NCI-H1417 (cell line): ENCODE data around the gene GNLY.
"Not testable (repeated sequence)": the region's sequence is repeated elsewhere in the genome, so short reads cannot be mapped to it uniquely, and the experiment has no call there.

Experiments used
- DNase-seq, 3 experiments: peaks; one replicate each; lab custom pipeline; 2025; lab: John Stamatoyannopoulos, UW

Gene GNLY

GRCh38 chr2:85665264-85665937, 28.8 kb upstream of the GNLY start:
- DNase-seq: no peak

GRCh38 chr2:85666016-85666415, 28.1 kb upstream of the GNLY start:
- DNase-seq: no peak

- no peak for DNase-seq
Measured at GRCh38 chr2:85666435-85667316, 27.5 kb upstream of the GNLY start.

GRCh38 chr2:85667561-85668008, 26.6 kb upstream of the GNLY start:
- no peak for DNase-seq

- peak; percentile 35 to 74 (median 68) for DNase-seq
Measured at GRCh38 chr2:85668009-85668856, 25.9 kb upstream of the GNLY start, which contains the start of gene SFTPB. SFTPB (minus strand) TSS chr2:85668199; CDS start chr2:85668183, 16 bp downstream.

- no peak for DNase-seq
Measured at GRCh38 chr2:85668857-85669142, 25.4 kb upstream of the GNLY start.

GRCh38 chr2:85669549-85669948, 24.6 kb upstream of the GNLY start:
- no peak for DNase-seq

- DNase-seq: not testable (repeated sequence)
Measured at GRCh38 chr2:85670416-85670815, 23.7 kb upstream of the GNLY start.

- no peak for DNase-seq
Measured at GRCh38 chr2:85672456-85672855, 21.7 kb upstream of the GNLY start.

GRCh38 chr2:85673716-85674375, 20.3 kb upstream of the GNLY start:
- DNase-seq: no peak

GRCh38 chr2:85674417-85674816, 19.7 kb upstream of the GNLY start:
- DNase-seq: no peak

GRCh38 chr2:85675427-85675826, 18.7 kb upstream of the GNLY start:
- no peak for DNase-seq

GRCh38 chr2:85675866-85676548, 18.2 kb upstream of the GNLY start:
- no peak for DNase-seq

- peak in 2 of 3 experiments; percentile 20 to 35 for DNase-seq
Measured at GRCh38 chr2:85678377-85678776, 15.8 kb upstream of the GNLY start.

GRCh38 chr2:85678794-85679672, 15.1 kb upstream of the GNLY start:
- peak; percentile 34 to 75 (median 64) for DNase-seq

- DNase-seq: peak in 1 of 3 experiments; percentile 32
Measured at GRCh38 chr2:85680707-85681371, 13.3 kb upstream of the GNLY start.

GRCh38 chr2:85681372-85681763, 12.8 kb upstream of the GNLY start:
- no peak for DNase-seq

- no peak for DNase-seq
Measured at GRCh38 chr2:85681776-85682175, 12.4 kb upstream of the GNLY start.

GRCh38 chr2:85682378-85682777, 11.8 kb upstream of the GNLY start:
- no peak for DNase-seq

- DNase-seq: peak in 2 of 3 experiments; percentile 22 to 41
Measured at GRCh38 chr2:85684380-85684779, 9.8 kb upstream of the GNLY start.
